GM12864 (cell line): Measurements from ENCODE around the gene SCAF11.

Experiments
- DNase-seq: peaks from one replicate; pipeline ENCODE4 v3.0.0-alpha.2; 2011; ENCODE audit warnings: low read depth
- H3K4me3 ChIP-seq: 2 replicates; pipeline ENCODE4 v1.5.1; 2011; ENCODE audit warnings: mild to moderate bottlenecking, low read depth, low read length, control low read depth
- CTCF ChIP-seq: IDR thresholded peaks from 2 replicates; pipeline ENCODE4 v1.5.1; 2011; ENCODE audit warnings: low read depth, mild to moderate bottlenecking, moderate library complexity, low read length, control low read depth, inconsistent platforms; ENCODE audit errors: missing control alignments

The SCAF11 gene

DNA sequence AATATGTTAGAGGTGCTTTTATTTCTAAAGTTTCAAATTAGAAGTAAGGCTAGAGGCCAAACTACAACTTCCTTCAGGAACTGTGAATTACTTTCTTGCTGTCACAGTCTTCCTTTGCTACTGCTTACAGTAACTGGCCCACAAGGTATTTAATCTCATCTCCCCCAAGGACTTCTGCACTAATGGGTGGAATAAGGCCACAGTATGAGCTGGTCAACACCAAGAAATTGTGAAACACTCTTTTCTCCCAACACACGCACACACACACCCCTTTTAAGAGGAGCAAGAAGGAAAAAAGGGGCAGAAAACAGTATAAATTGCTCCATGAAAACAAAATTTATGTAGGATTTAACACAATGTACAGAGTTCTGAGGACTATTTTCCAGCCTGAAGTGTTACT, 45.6 kb downstream of the SCAF11 start:
- no peak for DNase-seq
- H3K4me3 ChIP-seq, result no peak overlapping the region

GRCh38 chr12:45939759-45940158, 50.6 kb downstream of the SCAF11 start:
- H3K4me3 ChIP-seq, result no peak overlapping the region
- DNase-seq, result no peak
- no peak for TF ChIP-seq CTCF

More for the DNA sequence above, 45.6 kb downstream of the SCAF11 start:
- no peak for TF ChIP-seq CTCF

DNA sequence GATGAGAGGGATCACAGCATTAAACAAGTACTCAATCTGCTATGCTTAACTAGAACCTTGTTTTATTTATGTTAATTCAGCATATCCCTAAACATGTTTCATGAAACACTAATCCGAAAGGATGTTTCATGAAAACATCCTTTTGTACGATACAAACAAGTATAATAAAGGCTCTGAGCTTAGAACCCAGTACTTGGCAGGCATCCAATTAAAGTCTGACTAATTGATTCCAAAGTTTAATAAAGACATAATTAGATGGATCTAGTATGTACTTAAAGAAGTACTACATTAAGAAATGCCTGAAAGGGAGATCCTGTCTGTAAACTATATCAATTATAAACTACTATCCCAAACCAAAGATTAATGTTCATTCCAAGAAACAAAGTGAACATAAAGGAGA, 51.8 kb downstream of the SCAF11 start:
- TF ChIP-seq CTCF, result no peak
- DNase-seq, result no peak

DNA sequence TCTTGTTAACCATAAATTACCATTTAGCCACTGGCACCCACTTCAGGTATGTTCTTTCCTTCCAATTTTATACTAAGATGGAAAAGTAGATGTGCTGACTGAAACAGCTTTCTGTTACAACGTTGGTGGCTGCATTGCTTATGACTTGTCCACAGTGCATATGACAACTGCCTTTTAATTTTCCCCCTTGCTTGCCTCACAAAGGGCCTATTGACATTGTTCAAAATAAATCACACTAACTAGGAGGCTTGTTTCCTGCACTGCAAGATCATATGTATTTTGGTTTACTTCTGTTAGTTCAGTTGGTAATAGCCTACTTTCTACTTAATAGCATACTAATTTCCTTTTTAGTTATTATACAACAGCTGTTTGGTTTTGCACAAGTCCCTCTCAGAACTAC, 55.4 kb downstream of the SCAF11 start:
- no peak for DNase-seq
- H3K4me3 ChIP-seq, result no peak overlapping the region
- TF ChIP-seq CTCF, result no peak

More for the DNA sequence above, 51.8 kb downstream of the SCAF11 start:
- no peak overlapping the region for H3K4me3 ChIP-seq

DNA sequence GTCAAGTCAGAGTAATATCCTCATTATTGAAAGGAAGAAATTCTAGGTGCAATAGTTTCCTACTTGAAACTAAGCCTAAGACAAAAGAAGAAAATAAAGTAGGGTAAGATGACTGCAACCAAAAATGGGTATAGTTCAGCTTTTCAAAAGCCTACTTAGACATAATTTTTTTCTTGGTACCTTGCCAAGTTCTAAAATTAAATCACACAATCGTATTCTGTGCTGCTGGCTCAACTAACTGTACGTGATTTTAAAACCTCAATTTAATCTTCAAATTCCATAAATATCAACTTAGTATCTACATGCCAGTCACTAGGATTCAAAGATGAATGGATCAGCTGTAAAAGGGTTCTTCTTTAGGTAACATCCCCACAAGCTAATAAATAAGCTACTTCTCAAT, 56.9 kb downstream of the SCAF11 start:
- no peak for TF ChIP-seq CTCF
- no peak overlapping the region for H3K4me3 ChIP-seq
- no peak for DNase-seq

- no peak for TF ChIP-seq CTCF
- DNase-seq, result no peak
These were observed 60.0 kb downstream of the SCAF11 start for GRCh38 chr12:45930369-45930768.

DNA sequence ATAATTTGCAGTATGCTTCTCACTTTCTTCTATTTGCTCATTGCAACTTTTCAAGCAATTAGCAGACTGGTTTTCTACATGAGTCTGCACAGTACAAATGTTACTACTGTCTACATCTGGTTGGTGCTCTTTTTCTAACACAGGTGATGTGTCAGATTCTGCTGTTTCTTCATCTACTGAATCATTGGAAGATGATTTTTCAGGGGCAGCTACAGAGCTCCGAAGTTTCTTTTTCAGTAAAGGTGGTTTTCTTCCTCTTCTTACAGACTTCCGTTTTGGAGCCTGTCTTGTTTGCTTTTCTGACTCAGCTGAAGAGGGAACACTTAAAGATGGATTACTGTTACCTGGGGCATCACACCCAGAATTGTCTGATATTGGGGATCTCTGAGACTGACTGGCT, 62.1 kb downstream of the SCAF11 start:
- DNase-seq, result no peak
- TF ChIP-seq CTCF, result no peak
- no peak overlapping the region for H3K4me3 ChIP-seq

More at GRCh38 chr12:45930369-45930768, 60.0 kb downstream of the SCAF11 start:
- no peak overlapping the region for H3K4me3 ChIP-seq
